GM21576 (cell line): ENCODE data around the gene PPP2R5C.
A peak's percentile ranks its signal among the peaks of the same experiment; 100 is the strongest.

ENCODE experiments used
- ATAC-seq: cut with Tn5 transposase; IDR thresholded peaks from one replicate; pipeline ENCODE4 v1.9.1; 2021; ENCODE audit warnings: mild to moderate bottlenecking, moderate library complexity; ENCODE audit not compliant: unreplicated experiment

Gene PPP2R5C

DNA sequence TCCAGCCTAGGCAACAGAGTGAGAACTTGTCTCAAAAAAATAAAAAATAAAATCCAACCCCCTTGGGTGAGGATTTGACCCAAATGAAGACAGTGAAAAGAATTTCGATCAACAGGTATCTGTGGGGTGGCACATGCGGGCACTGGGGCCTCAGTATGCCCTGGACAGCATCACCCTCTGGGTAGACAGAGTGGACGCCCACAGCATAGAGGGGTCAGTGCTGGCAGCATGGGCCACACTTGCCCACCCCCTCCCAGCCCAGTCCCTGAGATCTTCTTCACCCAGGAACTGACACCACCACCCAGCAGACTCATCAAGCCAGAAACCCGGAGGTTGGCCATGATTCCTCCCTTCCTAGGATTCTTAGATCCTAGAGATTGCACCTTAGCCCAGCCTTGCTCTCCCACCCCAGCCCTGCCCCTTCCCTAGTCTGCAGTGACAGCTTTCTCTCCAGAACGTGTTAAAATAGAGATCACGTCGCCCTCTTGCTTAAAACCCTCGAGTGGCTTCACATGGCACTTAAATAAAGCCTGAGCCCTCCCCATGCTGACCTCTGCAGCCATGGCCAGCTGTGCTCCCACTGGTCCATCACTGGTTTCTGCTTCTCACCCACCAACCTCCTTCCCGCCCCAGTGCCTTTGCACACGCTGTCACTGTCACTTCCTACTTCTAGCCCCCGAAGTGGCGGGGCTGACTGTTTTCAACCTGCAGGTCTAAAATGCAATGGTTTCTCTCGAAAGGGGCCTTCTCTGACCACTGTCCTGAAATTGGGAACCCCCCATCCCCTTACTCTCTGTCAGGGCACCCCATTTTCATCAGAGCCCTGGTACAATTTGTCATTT, 176.6 kb downstream of the PPP2R5C start:
- ATAC-seq: no peak

DNA sequence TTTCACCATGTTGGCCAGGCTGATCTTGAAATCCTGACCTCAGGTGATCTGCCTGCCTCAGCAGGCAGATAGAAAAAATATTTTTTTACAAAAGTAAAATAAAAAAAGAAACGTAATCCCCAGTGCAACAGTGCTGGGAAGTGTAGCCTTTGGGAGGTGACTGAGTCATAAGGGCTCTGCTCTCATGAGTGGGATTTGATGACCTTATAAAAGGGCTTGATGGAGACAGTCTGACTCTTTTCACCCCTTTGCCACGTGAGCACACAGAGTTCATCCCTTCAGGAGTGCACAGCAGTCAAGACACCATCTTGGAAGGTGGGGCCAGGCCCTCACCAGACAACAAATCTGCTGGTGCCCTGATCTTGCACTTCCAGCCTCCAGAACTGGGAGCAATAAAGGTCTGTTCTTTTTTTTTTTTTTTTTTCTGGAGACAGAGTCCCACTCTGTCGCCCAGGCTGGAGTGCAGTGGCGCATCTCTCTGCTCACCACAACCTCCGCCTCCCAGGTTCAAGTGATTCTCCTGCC, 178.2 kb downstream of the PPP2R5C start:
- no peak for ATAC-seq

DNA sequence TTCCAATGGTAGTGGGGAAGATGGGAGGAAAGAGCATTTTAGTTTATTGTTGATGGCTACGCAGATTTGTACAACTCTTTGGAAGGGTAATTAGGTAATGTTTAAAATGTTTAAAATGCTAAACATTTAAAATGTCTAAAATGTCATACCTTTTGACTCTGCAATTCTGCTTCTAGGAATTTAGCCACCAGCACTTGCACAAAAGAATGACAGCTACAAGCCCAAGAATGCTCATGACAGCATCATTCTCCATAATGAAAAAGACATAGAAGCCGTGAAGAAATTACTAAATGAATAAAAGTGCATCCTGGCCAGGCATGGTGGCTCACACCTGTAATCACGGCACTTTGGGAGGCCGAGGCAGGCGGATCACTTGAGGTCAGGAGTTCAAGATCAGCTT, 182.9 kb downstream of the PPP2R5C start:
- no peak for ATAC-seq

DNA sequence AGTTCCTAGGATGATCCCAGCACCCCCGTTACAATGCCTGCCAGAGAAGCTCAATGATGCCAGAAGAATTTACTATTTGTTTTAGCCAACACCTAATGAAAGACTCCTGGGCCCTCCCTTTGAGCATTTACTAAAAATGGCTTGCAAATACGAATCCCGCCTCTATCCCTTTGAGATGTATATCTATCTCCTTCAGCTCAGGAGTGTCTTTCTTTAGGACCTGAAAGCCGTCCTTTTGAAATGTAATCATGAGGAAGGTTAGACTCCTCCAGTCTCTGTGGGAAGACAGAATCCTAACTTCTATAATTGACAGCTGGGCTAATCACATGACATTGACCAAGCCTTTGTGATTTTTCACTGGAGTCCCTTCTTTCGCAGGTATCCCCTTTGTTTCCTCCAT, 183.7 kb downstream of the PPP2R5C start:
- ATAC-seq: no peak

- peak; percentile 4 for ATAC-seq
These were observed 186.0 kb downstream of the PPP2R5C start for GRCh38 chr14:101947577-101947903.

- peak; percentile 96 for ATAC-seq
These were observed 186.6 kb downstream of the PPP2R5C start for GRCh38 chr14:101947904-101948665.

DNA sequence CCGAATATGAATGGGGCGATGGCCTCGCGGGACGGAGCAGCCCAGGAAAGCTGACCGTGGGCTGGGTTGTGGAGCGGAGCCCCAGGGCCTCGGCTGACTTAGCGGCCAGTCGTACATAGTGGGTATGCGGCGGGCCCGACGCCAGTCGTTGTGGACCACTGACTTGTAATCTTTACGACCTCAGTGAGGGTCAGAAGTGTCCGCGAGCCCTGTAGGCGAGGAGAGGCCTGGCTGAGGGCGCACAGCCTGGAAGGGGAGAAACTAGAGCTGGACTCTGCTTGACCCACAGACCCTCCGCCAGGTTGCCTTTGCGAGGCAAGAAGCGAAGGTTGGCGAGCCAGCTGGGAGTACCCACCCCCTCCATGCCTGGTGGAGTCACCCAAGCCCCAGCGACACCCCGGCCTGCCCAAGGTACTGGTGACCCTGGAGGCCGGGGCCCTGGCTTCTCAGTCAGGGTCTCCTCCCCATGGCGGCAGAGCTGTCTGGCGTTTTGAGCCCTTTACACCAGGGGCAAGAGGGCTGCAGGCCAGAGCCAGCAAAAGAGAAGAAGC, 187.2 kb downstream of the PPP2R5C start:
- no peak for ATAC-seq

DNA sequence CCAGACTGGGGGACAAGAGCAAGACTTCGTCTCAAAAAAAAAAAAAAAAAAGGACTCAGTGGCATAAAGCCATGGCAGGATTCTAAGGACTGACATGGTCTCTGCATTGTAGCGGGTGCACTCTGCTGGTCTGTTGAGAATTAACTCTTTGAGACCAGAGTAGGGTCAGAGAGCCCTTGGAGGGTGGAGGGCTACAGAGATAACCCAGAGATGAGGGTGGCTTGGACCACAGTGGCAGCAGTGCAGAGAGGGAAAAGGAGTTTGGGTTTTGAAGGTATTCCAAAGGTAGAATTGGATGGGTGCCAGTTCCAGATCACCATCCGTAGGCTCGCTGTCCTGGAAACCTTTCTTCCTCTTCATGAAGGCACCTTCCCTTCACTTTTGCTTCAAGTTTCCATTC, 188.6 kb downstream of the PPP2R5C start:
- no peak for ATAC-seq

GRCh38 chr14:101950516-101951215, 189.2 kb downstream of the PPP2R5C start:
- ATAC-seq: no peak

DNA sequence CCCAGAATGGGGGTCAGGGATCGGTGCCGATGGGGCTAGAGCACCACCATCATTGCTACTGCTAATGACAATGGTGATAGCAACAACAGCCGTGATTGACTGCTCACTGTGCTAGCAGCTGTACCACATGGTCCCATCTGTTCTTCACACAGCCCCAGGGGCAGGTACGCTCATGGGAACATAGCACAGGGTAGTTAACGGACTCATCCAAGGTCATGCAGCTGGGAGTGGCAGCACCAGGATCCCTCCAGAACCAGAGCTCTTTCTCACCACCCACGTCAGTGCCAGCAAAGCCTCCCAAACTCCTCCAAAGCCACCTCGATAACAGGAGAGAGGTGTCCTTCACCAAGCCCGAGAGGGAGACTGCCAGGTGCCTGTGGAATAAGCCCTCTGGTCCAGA, 191.6 kb downstream of the PPP2R5C start:
- no peak for ATAC-seq

DNA sequence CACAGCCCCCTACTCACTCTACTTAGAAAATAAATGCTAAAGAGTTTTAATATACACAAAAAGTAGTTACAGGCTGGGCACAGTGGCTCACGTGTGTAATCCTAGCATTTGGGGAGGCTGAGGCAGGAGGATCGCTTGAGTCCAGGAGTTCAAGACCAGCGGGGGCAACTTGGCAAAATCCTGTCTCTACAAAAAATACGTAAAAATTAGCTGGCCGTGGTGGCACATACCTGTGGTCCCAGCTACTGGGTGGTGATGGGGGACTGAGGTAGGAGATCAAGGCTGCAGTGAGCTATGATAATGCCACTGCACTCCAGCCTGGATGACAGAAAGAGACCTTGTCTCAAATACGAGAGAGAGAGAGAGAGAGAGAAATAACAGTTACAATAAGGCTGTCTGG, 193.0 kb downstream of the PPP2R5C start:
- ATAC-seq: no peak

DNA sequence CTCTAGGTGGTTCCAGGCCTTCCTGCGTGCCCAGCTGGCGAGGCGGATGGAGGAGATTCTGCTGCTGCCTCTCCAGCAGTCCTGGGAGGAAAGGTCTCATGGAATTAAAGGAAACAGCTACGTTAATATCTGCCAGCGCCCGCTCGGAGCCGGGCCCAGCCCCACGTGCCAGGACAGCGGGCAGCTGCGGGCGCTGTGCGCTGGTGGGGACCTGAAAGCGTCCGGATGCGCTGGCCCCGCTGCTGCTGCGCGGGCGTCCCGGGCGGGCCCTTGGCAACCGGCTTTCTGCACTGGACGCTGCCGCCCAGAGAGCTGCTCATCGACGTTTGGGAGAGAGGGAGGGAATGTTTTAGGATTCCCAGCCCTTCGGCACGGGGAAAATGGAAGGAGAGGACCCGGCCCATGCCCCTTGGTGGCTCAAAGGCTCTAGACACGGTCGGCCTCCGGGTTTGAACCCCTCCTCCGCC, 194.2 kb downstream of the PPP2R5C start:
- ATAC-seq: no peak

- ATAC-seq: no peak
These were observed 194.8 kb downstream of the PPP2R5C start for GRCh38 chr14:101956179-101956885.

- no peak for ATAC-seq
These were observed 196.1 kb downstream of the PPP2R5C start for GRCh38 chr14:101957406-101958234.

- ATAC-seq: no peak
These were observed 197.1 kb downstream of the PPP2R5C start for GRCh38 chr14:101958418-101959180.

GRCh38 chr14:101959277-101959676, 197.8 kb downstream of the PPP2R5C start:
- no peak for ATAC-seq

- no peak for ATAC-seq
These were observed 198.7 kb downstream of the PPP2R5C start for GRCh38 chr14:101960225-101960624.

GRCh38 chr14:101961011-101961721, 199.7 kb downstream of the PPP2R5C start:
- no peak for ATAC-seq
